HCT116 (cell line): Measurements from ENCODE around the gene EPG5. TPM values are rescaled to one million over a fixed set of nuclear protein-coding genes. Genes with fewer than 3 reads are reported as not detected.

Experiments
- ATAC-seq: fragments of 200-7000 bp; cut with Tn5 transposase; 2 replicates; pipeline ENCODE4 v1.9.1; 2020; ENCODE audit warnings: mild to moderate bottlenecking, moderate library complexity
- BruUV-seq: library from RNA; stranded (reverse); fragments of 400-500 nt; replicated peaks from 2 replicates; lab custom pipeline; 2021; lab: Mats Ljungman, UMichigan
- CTCF ChIA-PET: fragments of 300-600 bp; sonication (Branson Sonifier 250); formaldehyde crosslinking; loops from one replicate; lab custom pipeline; 2021; ENCODE audit warnings: antibody characterized with exemption; lab: Charles Lee
- POLR2A ChIA-PET: fragments of 300-600, 350-600 bp; sonication (Branson Sonifier 250); formaldehyde crosslinking; loops from one replicate; lab custom pipeline; 2021; ENCODE audit warnings: antibody characterized with exemption; lab: Charles Lee
- RAD21 ChIA-PET, 2 experiments: fragments of 300-600 bp; sonication (Branson Sonifier 250); formaldehyde crosslinking; loops; one replicate each; lab custom pipeline; 2023; ENCODE audit warnings: low total read pairs in 2 of 2; ENCODE audit not compliant: uncharacterized antibody in 2 of 2, unreplicated experiment in 2 of 2, low non-redundant PET in 1 of 2; lab: Charles Lee
- DNase-seq: peaks from one replicate; pipeline ENCODE4 v3.0.0-alpha.2; 2010; ENCODE audit warnings: low read depth, low spot score
- H2AFZ ChIP-seq: fragments of 200-600 bp; shearing (Covaris generic), sonication (generic); 2 replicates; pipeline ENCODE4 v1.6.1; 2017; ENCODE audit warnings: low read depth, mixed run types, mixed read lengths, antibody characterized with exemption, low read length; ENCODE audit not compliant: poor library complexity, severe bottlenecking
- H3K27ac ChIP-seq: 2 replicates; pipeline ENCODE4 v1.5.1; 2012; ENCODE audit warnings: low read depth, low read length
- H3K27me3 ChIP-seq: fragments of 200-600 bp; sonication (generic); 2 replicates; pipeline ENCODE4 v1.6.1; 2016; ENCODE audit warnings: mixed run types, low read length, mixed read lengths; ENCODE audit not compliant: insufficient read depth
- H3K36me3 ChIP-seq, 2 experiments: fragments of 200-500 bp in 1 of 2; fragments of 200-600 bp in 1 of 2; sonication (Bioruptor generic) in 1 of 2; sonication (generic) in 1 of 2; 2 replicates each; pipeline versions ENCODE4 v1.5.1 to v1.6.1; 2014 to 2016; ENCODE audit warnings: low read length in 2 of 2, inconsistent platforms in 1 of 2, mixed read lengths in 1 of 2, mixed run types in 1 of 2; ENCODE audit not compliant: insufficient read depth in 2 of 2, control insufficient read depth in 1 of 2
- H3K4me1 ChIP-seq, 2 experiments: fragments of 200-600 bp in 1 of 2; sonication (generic) in 1 of 2; 2 replicates each; pipeline versions ENCODE4 v1.5.1 to v1.6.1; 2012 to 2017; ENCODE audit warnings: low read length in 2 of 2, inconsistent platforms in 1 of 2, mild to moderate bottlenecking in 1 of 2, mixed read lengths in 1 of 2, mixed run types in 1 of 2, moderate library complexity in 1 of 2; ENCODE audit not compliant: insufficient read depth in 2 of 2, control insufficient read depth in 1 of 2
- H3K4me2 ChIP-seq: fragments of 200-600 bp; sonication (generic); 2 replicates; pipeline ENCODE4 v1.6.1; 2017; ENCODE audit warnings: mixed run types, low read length, mixed read lengths
- H3K4me3 ChIP-seq, 2 experiments: fragments of 200-600 bp in 1 of 2; sonication (generic) in 1 of 2; replicated peaks in 1 of 2; 2 replicates each; pipeline ENCODE4 v1.5.1; 2011 to 2016; ENCODE audit warnings: low read length in 2 of 2, control low read depth in 1 of 2, low read depth in 1 of 2, mild to moderate bottlenecking in 1 of 2, mixed read lengths in 1 of 2, mixed run types in 1 of 2
- H3K79me2 ChIP-seq: fragments of 200-600 bp; sonication (generic); 2 replicates; pipeline ENCODE4 v1.6.1; 2017; ENCODE audit warnings: mild to moderate bottlenecking, mixed run types, low read length, moderate library complexity, mixed read lengths; ENCODE audit not compliant: insufficient read depth
- H3K9ac ChIP-seq: fragments of 200-600 bp; sonication (generic); 2 replicates; pipeline ENCODE4 v1.6.1; 2016; ENCODE audit warnings: low read length, mixed read lengths
- H3K9me2 ChIP-seq: fragments of 200-600 bp; sonication (generic), shearing (Covaris generic); 2 replicates; pipeline ENCODE4 v1.6.1; 2017; ENCODE audit warnings: mixed run types, mild to moderate bottlenecking, moderate library complexity; ENCODE audit not compliant: insufficient read depth
- H3K9me3 ChIP-seq, 2 experiments: fragments of 200-500 bp in 1 of 2; fragments of 200-600 bp in 1 of 2; sonication (Bioruptor generic) in 1 of 2; sonication (generic) in 1 of 2; 2 replicates each; pipeline ENCODE4 v1.6.1; 2014 to 2017; ENCODE audit warnings: low read length in 2 of 2, mixed read lengths in 2 of 2, inconsistent platforms in 1 of 2, low read depth in 1 of 2, mild to moderate bottlenecking in 1 of 2, mixed run types in 1 of 2, moderate library complexity in 1 of 2; ENCODE audit not compliant: control insufficient read depth in 1 of 2, insufficient read depth in 1 of 2
- H4K20me1 ChIP-seq: fragments of 200-600 bp; sonication (generic), shearing (Covaris generic); 2 replicates; pipeline ENCODE4 v1.6.1; 2017; ENCODE audit warnings: mixed run types, mild to moderate bottlenecking, moderate library complexity; ENCODE audit not compliant: insufficient read depth
- CEBPB ChIP-seq: IDR thresholded peaks from 2 replicates; pipeline ENCODE4 v1.6.1; 2012; ENCODE audit warnings: low read depth
- EGR1 ChIP-seq: IDR thresholded peaks from 2 replicates; pipeline ENCODE4 v1.6.1; 2012; ENCODE audit warnings: low read depth
- ELF1 ChIP-seq: IDR thresholded peaks from 2 replicates; pipeline ENCODE4 v1.6.1; 2012; ENCODE audit warnings: low read depth, borderline replicate concordance
- EZH2 ChIP-seq: fragments of 200-600 bp; sonication (generic); IDR thresholded peaks from 2 replicates; pipeline ENCODE4 v1.6.1; 2017; ENCODE audit warnings: antibody characterized with exemption, mixed run types
- EZH2phosphoT487 ChIP-seq: fragments of 200-600 bp; IDR thresholded peaks from 2 replicates; pipeline ENCODE4 v1.6.1; 2018; ENCODE audit warnings: antibody characterized with exemption, borderline replicate concordance
- MAX ChIP-seq: IDR thresholded peaks from 2 replicates; pipeline ENCODE4 v1.6.1; 2012
- POLR2A ChIP-seq: IDR thresholded peaks from 2 replicates; pipeline ENCODE4 v1.7.0; 2011; ENCODE audit warnings: borderline replicate concordance; ENCODE audit not compliant: insufficient read depth, insufficient read length; ENCODE audit errors: extremely low read depth
- POLR2AphosphoS5 ChIP-seq: IDR thresholded peaks from 2 replicates; pipeline ENCODE4 v1.6.1; 2011; ENCODE audit warnings: mild to moderate bottlenecking, low read depth, low read length, moderate library complexity
- REST ChIP-seq: IDR thresholded peaks from 2 replicates; pipeline ENCODE4 v1.6.1; 2012; ENCODE audit warnings: low read depth
- SIN3A ChIP-seq: IDR thresholded peaks from 2 replicates; pipeline ENCODE4 v1.6.1; 2012; ENCODE audit warnings: low read depth
- SP1 ChIP-seq: IDR thresholded peaks from 2 replicates; pipeline ENCODE4 v1.6.1; 2012; ENCODE audit warnings: low read depth
- SRF ChIP-seq: IDR thresholded peaks from 2 replicates; pipeline ENCODE4 v1.6.1; 2012; ENCODE audit warnings: low read depth
- TCF7L2 ChIP-seq: IDR thresholded peaks from 2 replicates; pipeline ENCODE4 v1.7.0; 2011; ENCODE audit warnings: borderline replicate concordance, inconsistent platforms; ENCODE audit not compliant: insufficient read depth, insufficient read length; ENCODE audit errors: extremely low read depth
- YY1 ChIP-seq: IDR thresholded peaks from 2 replicates; pipeline ENCODE4 v1.6.1; 2011; ENCODE audit warnings: low read length, low read depth, moderate library complexity, mild to moderate bottlenecking; ENCODE audit not compliant: insufficient replicate concordance; ENCODE audit errors: extremely low read depth
- ZBTB33 ChIP-seq: IDR thresholded peaks from 2 replicates; pipeline ENCODE4 v1.6.1; 2011; ENCODE audit warnings: mild to moderate bottlenecking, low read length, moderate library complexity; ENCODE audit not compliant: insufficient replicate concordance; ENCODE audit errors: extremely low read depth
- ZFX ChIP-seq: fragments of 450-650 bp; IDR thresholded peaks from 2 replicates; pipeline ENCODE4 v1.6.1; 2017
- intact Hi-C: fragments of 100-400 bp; cut with micrococcal nuclease; formaldehyde crosslinking; loops from 2 replicates; pipeline ENCODE4 v1.10.0; 2022
- total RNA-seq: library from RNA; stranded (reverse); gene quantifications from one replicate; pipeline ENCODE4 v1.2.1, GENCODE V29; 2021; ENCODE audit not compliant: unreplicated experiment
- TF ChIP-seq, protein P1 (sequence below): IDR thresholded peaks from 2 replicates; pipeline ENCODE4 v1.6.1; 2012
- TF ChIP-seq, protein P2 (sequence below), 3 experiments: fragments of 200-600 bp in 1 of 3; sonication (generic) in 1 of 3; IDR thresholded peaks in 2 of 3; conservative IDR thresholded peaks in 1 of 3; 2 replicates each; pipeline ENCODE4 v1.5.1; 2012 to 2017; ENCODE audit warnings: low read depth in 2 of 3, low read length in 2 of 3, antibody characterized with exemption in 1 of 3, borderline replicate concordance in 1 of 3, control low read depth in 1 of 3, mild to moderate bottlenecking in 1 of 3, mixed read lengths in 1 of 3, mixed run types in 1 of 3, moderate library complexity in 1 of 3; ENCODE audit not compliant: insufficient read depth in 1 of 3

EPG5 gene
- total RNA-seq, 1 experiment from 2014 or later = 12.9 TPM

DNA sequence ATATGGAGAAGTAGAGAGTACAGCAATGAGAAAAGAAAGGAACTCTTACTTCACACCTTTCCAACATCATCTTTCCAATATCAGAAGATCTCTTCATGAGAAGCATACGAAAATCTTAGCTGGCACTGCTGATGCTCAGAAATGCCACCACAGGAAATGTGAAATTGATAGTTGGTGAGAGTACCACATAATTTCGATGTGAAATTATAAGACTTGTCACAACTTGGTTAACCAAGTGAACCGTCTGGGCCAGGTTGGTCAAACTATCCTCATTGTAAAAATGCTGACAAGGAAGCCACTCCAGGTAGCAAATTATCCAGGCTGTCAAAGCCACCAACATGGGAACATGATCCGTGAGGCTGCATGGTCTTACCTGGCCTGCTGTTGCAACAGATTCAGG lies 66.5 kb downstream of the EPG5 start:
- CTCF ChIA-PET = interaction anchor here (1.3 to 1.5 kb wide), 2 partner anchors 10 to 16 kb away, joined by 3 to 4 read pairs; no protein-coding TSS in a partner anchor
- H3K36me3 ChIP-seq = peaks cover 0 to 4% of the 10 kb centered on the region in 2 experiments; a peak in 2 of 4 replicates
- TF ChIP-seq MAX (no peak), SIN3A (no peak), TCF7L2 (no peak), EZH2 (no peak), SP1 (no peak), CEBPB (no peak), EGR1 (no peak), REST (no peak), POLR2AphosphoS5 (no peak), ZBTB33 (no peak), POLR2A (no peak), ELF1 (no peak), SRF (no peak), YY1 (no peak), EZH2phosphoT487 (no peak), ZFX (no peak)
- TF ChIP-seq, protein P1, sequence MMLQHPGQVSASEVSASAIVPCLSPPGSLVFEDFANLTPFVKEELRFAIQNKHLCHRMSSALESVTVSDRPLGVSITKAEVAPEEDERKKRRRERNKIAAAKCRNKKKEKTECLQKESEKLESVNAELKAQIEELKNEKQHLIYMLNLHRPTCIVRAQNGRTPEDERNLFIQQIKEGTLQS = no peak
- TF ChIP-seq, protein P2, sequence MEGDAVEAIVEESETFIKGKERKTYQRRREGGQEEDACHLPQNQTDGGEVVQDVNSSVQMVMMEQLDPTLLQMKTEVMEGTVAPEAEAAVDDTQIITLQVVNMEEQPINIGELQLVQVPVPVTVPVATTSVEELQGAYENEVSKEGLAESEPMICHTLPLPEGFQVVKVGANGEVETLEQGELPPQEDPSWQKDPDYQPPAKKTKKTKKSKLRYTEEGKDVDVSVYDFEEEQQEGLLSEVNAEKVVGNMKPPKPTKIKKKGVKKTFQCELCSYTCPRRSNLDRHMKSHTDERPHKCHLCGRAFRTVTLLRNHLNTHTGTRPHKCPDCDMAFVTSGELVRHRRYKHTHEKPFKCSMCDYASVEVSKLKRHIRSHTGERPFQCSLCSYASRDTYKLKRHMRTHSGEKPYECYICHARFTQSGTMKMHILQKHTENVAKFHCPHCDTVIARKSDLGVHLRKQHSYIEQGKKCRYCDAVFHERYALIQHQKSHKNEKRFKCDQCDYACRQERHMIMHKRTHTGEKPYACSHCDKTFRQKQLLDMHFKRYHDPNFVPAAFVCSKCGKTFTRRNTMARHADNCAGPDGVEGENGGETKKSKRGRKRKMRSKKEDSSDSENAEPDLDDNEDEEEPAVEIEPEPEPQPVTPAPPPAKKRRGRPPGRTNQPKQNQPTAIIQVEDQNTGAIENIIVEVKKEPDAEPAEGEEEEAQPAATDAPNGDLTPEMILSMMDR (IDR thresholded peaks at IDR 0.05 in 2 of 3, conservative IDR thresholded peaks at IDR 0.05 in 1 of 3; ENCODE audit: borderline replicate concordance in 1 of 3, insufficient read depth in 1 of 3, low read depth in 2 of 3, low read length in 2 of 3) = no peak
- TF ChIP-seq, all 23 proteins: peak for 0
- DNase-seq (no peak), ATAC-seq (no peak)
- H3K9ac ChIP-seq = no peak overlapping the region
- ChIA-PET POLR2A (no interaction called here), RAD21 (no interaction called here)
- BruUV-seq = no TSS peak
- no peak overlapping the region for H3K4me3 ChIP-seq
- H3K79me2 ChIP-seq = no peaks in the 10 kb centered on the region
- intact Hi-C loops = no loop called here
- no peaks in the 10 kb centered on the region for H3K4me1 ChIP-seq
- no peak overlapping the region for H2AFZ ChIP-seq
- no peak overlapping the region for H3K27ac ChIP-seq
- no peaks in the 10 kb centered on the region for H4K20me1 ChIP-seq
- H3K4me2 ChIP-seq = no peak overlapping the region
- no peaks in the 10 kb centered on the region for H3K9me2 ChIP-seq
- H3K9me3 ChIP-seq = no peaks in the 10 kb centered on the region
- no peaks in the 10 kb centered on the region for H3K27me3 ChIP-seq
